Peyer's patch (tissue), 4 donors: ENCODE data around the gene USP9X. TPM values are rescaled to one million over a fixed set of nuclear protein-coding genes. Genes with fewer than 3 reads are reported as not detected.

Experiments
- DNase-seq, 3 donors: peaks; one replicate each; pipeline ENCODE4 v3.0.0-alpha.2; 2017 to 2019
- H3K27ac ChIP-seq, 4 donors: fragments of 200-600 bp; sonication (generic); one replicate each; pipeline ENCODE4 v1.5.1; 2016 to 2019
- H3K27me3 ChIP-seq, 2 donors: fragments of 200-600 bp; sonication (generic); one replicate each; pipeline ENCODE4 v1.5.1; 2019
- H3K36me3 ChIP-seq, 3 donors: fragments of 200-600 bp; sonication (generic); one replicate each; pipeline ENCODE4 v1.5.1; 2016 to 2019
- H3K4me1 ChIP-seq, 4 donors: fragments of 200-600 bp; sonication (generic); one replicate each; pipeline ENCODE4 v1.5.1; 2016 to 2019
- H3K4me3 ChIP-seq, 4 donors: fragments of 200-600 bp; sonication (generic); 1 replicate in 3 of 4; 2 replicates in 1 of 4; pipeline ENCODE4 v1.5.1; 2016 to 2019; ENCODE audit warnings: mild to moderate bottlenecking in 1 of 4
- H3K9me3 ChIP-seq, 4 donors: fragments of 200-600 bp; sonication (generic); one replicate each; pipeline ENCODE4 v1.5.1; 2016 to 2019; ENCODE audit warnings: mild to moderate bottlenecking in 1 of 4
- POLR2A ChIP-seq, 2 donors: fragments of 450-650 bp; IDR thresholded peaks; one replicate each; pipeline ENCODE4 v1.5.1; 2017; ENCODE audit warnings: antibody characterized with exemption in 2 of 2, mild to moderate bottlenecking in 2 of 2, moderate library complexity in 2 of 2
- total RNA-seq, 4 donors: library from RNA; depleted of rRNA; stranded (reverse); fragments of >200 nt; gene quantifications; one replicate each; pipeline ENCODE4 v1.1.0, GENCODE V29; 2016
- TF ChIP-seq, protein P1 (sequence below), 6 experiments: fragments of 450-650 bp in 4 of 6; fragments of 200-600 bp in 2 of 6; sonication (generic) in 1 of 6; IDR thresholded peaks; one replicate each; pipeline ENCODE4 v1.5.1; 2017 to 2019; ENCODE audit warnings: antibody characterized with exemption in 6 of 6, mild to moderate bottlenecking in 3 of 6, moderate library complexity in 1 of 6

The USP9X gene
- total RNA-seq, 4 donors from 2014 or later: 75.9 to 114 (median 102) TPM

DNA sequence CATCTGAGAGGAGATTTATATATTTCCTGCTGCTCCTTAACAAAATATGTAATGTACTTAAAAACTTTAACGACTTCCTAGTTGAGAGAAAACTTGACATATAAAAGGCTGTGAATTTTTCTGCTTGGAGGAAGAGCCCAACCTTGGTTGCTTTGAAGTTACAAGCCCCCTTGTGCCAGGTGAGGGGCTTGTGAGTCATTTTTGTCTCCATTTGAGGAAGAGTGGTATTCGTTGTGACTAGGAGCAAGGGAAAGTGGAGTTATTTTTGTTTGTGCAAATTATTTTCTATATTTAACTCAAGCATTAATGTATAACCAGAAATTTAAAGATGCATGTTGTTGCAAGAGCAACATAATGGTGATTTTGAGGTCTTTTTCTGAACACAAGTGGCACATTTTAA lies 149.7 kb downstream of the USP9X start:
- Histone ChIP-seq H3K4me3 (no peak overlapping the region), H3K27me3 (no peaks in the 10 kb centered on the region), H3K4me1 (no peaks in the 10 kb centered on the region), H3K27ac (no peak overlapping the region), H3K9me3 (no peaks in the 10 kb centered on the region), H3K36me3 (peaks cover 0 to 24% (median 0%) of the 10 kb centered on the region in 3 donors)
- no peak for DNase-seq
- TF ChIP-seq, protein P1, sequence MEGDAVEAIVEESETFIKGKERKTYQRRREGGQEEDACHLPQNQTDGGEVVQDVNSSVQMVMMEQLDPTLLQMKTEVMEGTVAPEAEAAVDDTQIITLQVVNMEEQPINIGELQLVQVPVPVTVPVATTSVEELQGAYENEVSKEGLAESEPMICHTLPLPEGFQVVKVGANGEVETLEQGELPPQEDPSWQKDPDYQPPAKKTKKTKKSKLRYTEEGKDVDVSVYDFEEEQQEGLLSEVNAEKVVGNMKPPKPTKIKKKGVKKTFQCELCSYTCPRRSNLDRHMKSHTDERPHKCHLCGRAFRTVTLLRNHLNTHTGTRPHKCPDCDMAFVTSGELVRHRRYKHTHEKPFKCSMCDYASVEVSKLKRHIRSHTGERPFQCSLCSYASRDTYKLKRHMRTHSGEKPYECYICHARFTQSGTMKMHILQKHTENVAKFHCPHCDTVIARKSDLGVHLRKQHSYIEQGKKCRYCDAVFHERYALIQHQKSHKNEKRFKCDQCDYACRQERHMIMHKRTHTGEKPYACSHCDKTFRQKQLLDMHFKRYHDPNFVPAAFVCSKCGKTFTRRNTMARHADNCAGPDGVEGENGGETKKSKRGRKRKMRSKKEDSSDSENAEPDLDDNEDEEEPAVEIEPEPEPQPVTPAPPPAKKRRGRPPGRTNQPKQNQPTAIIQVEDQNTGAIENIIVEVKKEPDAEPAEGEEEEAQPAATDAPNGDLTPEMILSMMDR (IDR thresholded peaks at IDR 0.05): no peak
- no peak for TF ChIP-seq POLR2A (IDR thresholded peaks at IDR 0.05)

GRCh38 chrX:41236629-41237028 lies 151.4 kb downstream of the USP9X start:
- Histone ChIP-seq H3K27me3 (no peaks in the 10 kb centered on the region), H3K4me1 (no peaks in the 10 kb centered on the region), H3K4me3 (no peak overlapping the region), H3K36me3 (peaks cover 0 to 7% (median 0%) of the 10 kb centered on the region in 3 donors), H3K9me3 (no peaks in the 10 kb centered on the region), H3K27ac (no peak overlapping the region)
- DNase-seq: no peak
- TF ChIP-seq, protein P1 (IDR thresholded peaks at IDR 0.05): no peak
- no peak for TF ChIP-seq POLR2A (IDR thresholded peaks at IDR 0.05)

- Histone ChIP-seq H3K27ac (no peak overlapping the region), H3K27me3 (no peaks in the 10 kb centered on the region), H3K4me3 (no peak overlapping the region), H3K4me1 (no peaks in the 10 kb centered on the region), H3K36me3 (no peaks in the 10 kb centered on the region), H3K9me3 (no peaks in the 10 kb centered on the region)
- no peak for DNase-seq
- no peak for TF ChIP-seq POLR2A (IDR thresholded peaks at IDR 0.05)
- TF ChIP-seq, protein P1 (IDR thresholded peaks at IDR 0.05): no peak
These were observed 155.3 kb downstream of the USP9X start for GRCh38 chrX:41240509-41240908.

- TF ChIP-seq POLR2A (IDR thresholded peaks at IDR 0.05): no peak
- TF ChIP-seq, protein P1 (IDR thresholded peaks at IDR 0.05): no peak
- Histone ChIP-seq H3K9me3 (no peaks in the 10 kb centered on the region), H3K4me1 (no peaks in the 10 kb centered on the region), H3K27ac (no peak overlapping the region), H3K36me3 (no peaks in the 10 kb centered on the region), H3K4me3 (no peak overlapping the region), H3K27me3 (no peaks in the 10 kb centered on the region)
- no peak for DNase-seq
These were observed 156.7 kb downstream of the USP9X start for GRCh38 chrX:41241962-41242361.

DNA sequence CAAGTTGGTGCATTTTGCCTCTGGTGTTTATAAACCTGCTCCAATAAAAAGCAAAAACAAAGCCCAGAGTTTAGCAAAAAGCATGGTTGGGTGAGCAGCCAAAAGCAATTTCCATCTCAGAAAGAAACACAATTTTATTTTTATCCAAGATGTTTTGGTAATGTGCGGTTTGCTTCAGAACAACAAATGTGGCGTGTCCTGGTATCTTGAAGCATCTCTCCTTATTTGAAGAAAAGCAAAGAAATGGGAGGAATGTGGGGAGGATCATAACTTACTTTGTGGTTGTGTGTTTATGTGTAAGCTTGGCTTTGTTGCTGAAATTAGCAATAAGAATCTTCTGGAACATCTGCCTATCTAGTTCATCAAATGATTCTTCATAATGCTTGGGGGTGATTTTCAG lies 160.4 kb downstream of the USP9X start:
- no peaks in the 10 kb centered on the region for H3K9me3 ChIP-seq
- H3K36me3 ChIP-seq: no peaks in the 10 kb centered on the region
- H3K27ac ChIP-seq: no peak overlapping the region
- H3K4me1 ChIP-seq: no peaks in the 10 kb centered on the region
- no peak for DNase-seq
- no peak overlapping the region for H3K4me3 ChIP-seq
- H3K27me3 ChIP-seq: no peaks in the 10 kb centered on the region
- TF ChIP-seq POLR2A (IDR thresholded peaks at IDR 0.05): no peak
- TF ChIP-seq, protein P1 (IDR thresholded peaks at IDR 0.05): no peak

DNA sequence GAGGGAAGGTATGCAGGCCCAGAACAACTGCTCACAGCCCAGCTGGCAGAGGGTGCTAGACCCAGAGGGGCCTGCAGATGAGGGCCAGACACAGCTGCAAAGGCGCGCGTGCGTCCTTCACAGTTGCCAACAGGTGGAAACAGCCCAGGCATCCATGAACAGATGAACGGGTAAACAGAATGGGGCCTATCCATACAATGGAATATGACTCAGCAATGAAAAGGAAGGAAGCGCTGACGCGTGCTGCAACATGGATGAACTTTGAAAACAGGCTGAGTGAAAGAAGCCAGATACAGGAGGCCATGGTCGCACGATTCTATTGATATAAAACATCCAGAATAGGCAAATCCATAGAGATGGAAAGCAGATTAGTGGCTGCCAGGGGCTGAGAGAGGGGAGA lies 165.6 kb downstream of the USP9X start:
- Histone ChIP-seq H3K9me3 (no peaks in the 10 kb centered on the region), H3K4me1 (no peaks in the 10 kb centered on the region), H3K36me3 (no peaks in the 10 kb centered on the region), H3K27ac (no peak overlapping the region), H3K4me3 (no peak overlapping the region), H3K27me3 (no peaks in the 10 kb centered on the region)
- TF ChIP-seq, protein P1 (IDR thresholded peaks at IDR 0.05): no peak
- no peak for TF ChIP-seq POLR2A (IDR thresholded peaks at IDR 0.05)
- no peak for DNase-seq
